ENCODE results near the gene FETUB.

FETUB gene

DNA sequence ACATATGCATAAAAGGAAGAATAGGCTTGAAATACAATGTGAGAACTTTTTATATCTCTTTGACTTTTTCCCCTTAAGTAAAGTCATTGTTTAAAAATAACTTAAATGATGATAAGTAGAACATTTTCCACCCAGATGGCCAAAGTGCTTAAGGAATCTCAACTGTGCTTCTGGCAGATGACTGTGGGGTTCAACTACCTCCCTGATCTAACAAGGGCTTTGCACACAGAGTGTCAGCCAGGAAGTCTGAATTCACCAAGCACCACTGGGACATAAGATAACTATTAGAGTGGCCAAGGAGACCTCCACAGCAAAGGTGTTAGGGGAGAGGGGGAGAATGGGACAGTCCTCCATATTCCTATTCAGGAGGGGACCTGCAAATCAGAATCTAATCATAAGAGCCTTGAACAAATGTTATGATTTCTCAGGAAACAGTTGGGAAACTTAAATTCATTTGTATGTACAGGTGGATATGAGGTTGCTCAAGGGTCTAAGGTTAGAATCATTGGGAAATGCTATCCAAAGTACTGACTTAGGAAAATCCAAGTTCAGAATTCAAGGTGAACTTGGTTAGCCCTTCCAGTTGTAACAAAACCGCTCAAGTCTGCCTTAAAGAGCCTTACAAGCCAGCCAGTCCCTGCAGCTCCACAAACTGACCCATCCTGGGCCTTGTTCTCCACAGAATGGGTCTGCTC lies at the start of gene FETUB:
FETUB (plus strand) TSS at position 622 of the 695 bp plus-strand sequence; CDS start at position 684, 62 bp downstream.
- DNase-seq (ENCODE audit: low read depth in 2 of 2), result no peak

DNA sequence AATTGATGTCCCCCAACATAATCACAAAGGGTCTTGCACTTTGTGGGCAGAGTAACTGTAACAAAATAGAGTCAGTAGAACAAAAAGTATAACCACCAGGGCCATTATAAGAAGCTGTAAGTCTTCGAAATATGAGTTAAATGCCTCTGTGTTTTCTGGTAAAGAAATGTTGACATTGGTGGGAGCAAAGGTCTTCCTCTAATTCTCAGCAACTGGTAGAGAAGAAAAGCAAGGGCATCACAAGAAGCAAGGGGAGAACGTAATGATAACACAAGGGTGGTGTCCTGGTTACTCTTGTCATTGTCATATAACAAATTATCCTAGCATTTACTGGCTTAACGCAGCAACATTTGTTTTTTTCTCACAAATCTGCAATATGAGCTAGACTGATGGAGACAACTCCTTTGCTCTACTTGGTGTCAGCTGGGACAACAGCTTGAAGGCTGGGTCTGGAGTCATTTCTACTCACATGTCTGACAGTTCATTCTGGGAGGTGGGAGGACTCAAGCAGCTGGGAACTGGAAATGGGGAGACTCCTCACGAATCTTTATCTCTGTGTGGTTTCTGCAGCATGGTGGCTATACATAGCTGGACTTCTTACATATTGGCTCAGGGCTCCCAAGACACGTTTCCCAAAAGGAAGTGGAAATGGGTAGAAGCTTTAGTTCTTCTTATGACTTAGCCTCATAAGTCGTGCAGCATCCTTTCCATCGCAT lies 49.5 kb upstream of the FETUB start:
- DNase-seq (ENCODE audit: low read depth in 2 of 2), result no peak

DNA sequence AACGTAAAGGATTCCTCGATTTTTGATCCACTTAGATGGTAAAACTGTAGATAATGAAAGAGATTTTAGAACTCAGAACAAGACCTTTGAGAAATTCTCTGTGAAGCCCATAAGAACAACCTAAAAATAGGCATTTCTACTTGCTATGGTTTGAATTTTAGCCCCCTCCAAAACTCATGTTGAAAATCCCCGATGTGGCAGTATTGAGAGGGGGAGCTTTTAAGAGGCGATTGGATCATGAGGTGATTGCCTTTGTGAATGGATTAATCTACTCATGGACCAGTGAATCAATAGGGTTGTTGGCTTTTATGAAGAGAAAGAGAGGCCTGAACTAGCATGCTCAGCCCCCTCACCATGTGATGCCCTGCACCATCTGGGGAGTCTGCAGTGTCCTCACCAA lies 47.5 kb upstream of the FETUB start:
- no peak for DNase-seq (ENCODE audit: low read depth in 2 of 2)

DNA sequence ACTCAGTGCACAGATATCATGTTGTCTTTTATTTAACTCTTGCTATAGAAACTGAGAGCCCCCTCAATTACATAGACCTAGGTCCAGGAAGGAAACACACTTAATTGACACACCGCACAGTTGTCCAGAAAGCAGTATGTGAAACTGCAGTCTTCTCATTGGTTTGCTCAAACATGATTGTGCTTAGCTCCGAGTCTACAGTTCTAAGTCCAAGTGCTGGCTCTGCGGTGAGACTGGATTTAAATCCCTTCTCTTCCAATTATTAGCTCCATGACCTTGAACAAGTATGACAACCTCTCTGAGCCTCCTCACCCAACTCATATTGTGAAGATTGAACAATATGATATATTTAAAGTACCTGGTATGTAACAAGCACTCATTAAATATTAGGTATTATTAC lies 46.3 kb upstream of the FETUB start:
- DNase-seq (ENCODE audit: low read depth in 2 of 2), result no peak

DNA sequence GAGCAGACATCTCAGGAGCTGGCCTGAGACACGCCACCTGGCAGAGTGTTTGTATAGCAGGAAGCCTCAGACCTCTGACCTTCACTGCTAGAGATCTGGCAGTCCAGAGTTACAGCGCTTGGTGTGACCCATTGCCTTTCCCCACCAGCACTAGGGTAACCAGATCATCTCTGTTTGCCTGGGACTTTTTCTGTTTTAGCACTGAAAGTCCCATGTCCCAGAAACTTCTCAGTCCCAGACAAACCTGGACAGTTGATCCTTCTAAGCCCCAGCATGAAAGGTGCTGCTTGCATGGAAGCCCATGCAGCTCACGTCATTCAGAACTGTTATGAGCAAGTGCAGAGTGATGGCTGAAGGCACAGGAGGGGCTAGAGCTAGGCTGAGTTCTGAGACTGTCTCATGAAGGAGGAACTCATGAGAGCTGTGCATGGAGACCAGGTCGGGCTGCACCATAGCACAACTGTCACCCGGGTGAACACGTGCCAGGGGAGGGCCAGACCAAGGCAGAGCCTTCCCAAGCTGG lies 45.5 kb upstream of the FETUB start:
- no peak for DNase-seq (ENCODE audit: low read depth in 2 of 2)

GRCh38 chr3:186596568-186597287 lies 43.5 kb upstream of the FETUB start:
- no peak for DNase-seq (ENCODE audit: low read depth in 2 of 2)

DNA sequence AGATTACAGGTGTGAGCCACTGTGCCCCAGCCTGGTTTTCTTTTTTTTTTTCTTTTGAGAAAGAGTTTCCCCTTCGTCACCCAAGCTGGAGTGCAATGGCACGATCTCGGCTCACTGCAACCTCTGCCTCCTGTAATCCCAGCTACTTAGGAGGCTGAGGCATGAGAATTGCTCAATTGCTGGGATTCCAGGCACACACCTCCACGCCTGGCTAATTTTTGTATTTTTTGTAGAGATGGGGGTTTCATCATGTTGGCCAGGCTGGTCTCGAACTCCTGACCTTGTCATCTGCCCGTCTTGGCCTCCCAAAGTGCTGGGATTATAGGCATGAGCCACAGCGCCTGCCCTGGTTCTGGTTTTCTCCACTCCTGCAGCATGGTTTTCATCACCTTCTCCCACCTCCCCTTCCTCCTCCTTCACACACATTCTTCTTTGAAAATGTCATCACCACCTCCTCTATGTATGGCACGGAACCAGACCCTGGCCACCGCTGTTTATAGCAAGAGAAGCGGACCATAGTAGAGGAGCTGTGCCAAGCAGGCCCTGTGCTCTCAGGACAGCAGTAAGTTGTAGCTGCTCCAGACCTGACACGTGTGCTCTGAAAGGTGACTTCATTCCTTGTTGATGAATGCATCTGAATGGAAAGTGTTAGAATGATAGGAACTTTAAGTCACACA lies 42.0 kb upstream of the FETUB start:
- DNase-seq (ENCODE audit: low read depth in 2 of 2), result no peak

GRCh38 chr3:186598794-186599141 lies 41.4 kb upstream of the FETUB start:
- no peak for DNase-seq (ENCODE audit: low read depth in 2 of 2)

- DNase-seq (ENCODE audit: low read depth in 2 of 2), result no peak
Observed at GRCh38 chr3:186599142-186599784, 40.9 kb upstream of the FETUB start.

- DNase-seq (ENCODE audit: low read depth in 2 of 2), result no peak
Observed at GRCh38 chr3:186599785-186600166, 40.4 kb upstream of the FETUB start.

DNA sequence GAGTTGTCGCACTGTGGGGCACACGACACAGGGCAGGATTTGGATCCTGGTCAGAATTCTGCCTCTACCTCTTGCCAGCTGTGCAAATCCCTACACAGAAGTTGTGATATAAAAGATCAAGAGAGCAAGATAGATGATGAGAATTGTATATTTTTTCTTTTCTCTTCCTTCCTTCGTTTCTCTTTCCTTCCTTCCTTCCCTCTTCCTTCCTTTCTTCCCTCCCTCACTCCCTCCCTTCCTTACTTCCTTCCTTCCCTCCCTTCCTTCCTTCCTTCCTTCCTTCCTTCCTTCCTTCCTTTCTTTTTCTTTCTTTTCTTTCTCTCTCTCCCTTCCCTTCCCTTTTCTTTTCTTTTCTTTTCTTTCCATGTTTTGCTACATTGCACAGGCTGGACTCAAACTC lies 39.3 kb upstream of the FETUB start:
- DNase-seq (ENCODE audit: low read depth in 2 of 2), result no peak

- DNase-seq (ENCODE audit: low read depth in 2 of 2), result no peak
Observed at GRCh38 chr3:186603159-186603558, 37.0 kb upstream of the FETUB start.

DNA sequence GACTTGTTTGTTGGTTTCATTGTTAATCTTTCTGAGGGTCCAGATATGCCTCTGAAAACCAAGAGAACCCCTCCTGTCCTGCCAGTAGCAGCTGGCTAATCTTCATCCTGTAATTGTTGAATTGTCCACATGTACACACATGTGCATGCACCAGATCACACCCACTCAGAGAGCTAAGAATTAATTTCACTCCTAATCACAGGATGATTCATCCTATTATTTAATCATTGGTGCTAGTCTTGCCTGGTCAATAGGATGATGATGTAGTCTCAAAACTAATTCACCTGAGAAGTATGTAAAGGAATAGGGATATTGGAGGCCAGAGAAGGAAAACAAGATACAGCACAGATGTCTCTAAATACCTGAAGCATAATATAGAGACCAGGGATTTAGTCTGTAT lies 35.1 kb upstream of the FETUB start:
- DNase-seq (ENCODE audit: low read depth in 2 of 2), result no peak

DNA sequence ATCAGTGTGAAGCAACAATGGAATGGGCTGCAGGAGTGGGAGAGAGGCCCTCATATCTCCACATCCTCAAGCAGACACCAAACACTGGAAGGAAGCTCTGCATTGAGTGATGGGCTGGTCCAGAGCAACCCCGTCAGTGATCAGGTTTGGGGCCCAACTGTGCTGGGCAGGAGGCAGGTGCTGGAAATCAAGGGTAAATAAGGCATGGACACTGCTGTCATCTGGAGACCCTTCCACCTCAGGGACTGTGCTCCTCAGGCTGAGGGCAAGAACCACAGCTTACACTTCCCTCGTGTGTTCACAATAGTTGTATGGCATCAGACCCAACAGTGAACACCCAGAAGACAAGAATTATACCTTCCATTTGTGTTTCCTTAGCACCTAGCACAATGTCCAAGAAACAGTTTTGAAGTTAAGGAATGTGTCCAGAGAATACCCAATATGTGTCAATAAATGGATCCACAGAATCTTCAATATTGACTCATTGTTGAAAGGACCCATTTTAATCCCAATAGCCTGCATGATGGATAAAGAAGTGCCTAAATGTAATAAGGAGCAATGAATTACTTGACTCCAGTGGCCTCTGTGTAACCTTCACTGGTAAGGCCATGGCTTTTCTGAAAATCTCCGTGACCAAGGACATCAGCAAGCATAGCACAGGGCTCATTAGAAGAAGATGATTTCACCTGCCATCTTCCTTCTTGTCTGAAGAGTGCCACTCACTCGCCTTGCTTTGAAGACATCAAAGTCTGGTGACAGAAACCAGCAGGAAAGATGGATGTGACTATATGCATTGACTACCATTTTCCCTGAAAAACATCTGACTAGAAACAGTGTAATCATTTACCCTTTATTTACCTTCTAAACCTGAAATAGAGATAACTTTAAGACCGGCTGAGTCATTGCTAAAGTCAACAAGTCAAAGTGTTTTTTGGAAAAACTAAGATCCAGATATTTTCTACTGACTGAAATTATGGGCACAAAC lies 34.3 kb upstream of the FETUB start:
- no peak for DNase-seq (ENCODE audit: low read depth in 2 of 2)

DNA sequence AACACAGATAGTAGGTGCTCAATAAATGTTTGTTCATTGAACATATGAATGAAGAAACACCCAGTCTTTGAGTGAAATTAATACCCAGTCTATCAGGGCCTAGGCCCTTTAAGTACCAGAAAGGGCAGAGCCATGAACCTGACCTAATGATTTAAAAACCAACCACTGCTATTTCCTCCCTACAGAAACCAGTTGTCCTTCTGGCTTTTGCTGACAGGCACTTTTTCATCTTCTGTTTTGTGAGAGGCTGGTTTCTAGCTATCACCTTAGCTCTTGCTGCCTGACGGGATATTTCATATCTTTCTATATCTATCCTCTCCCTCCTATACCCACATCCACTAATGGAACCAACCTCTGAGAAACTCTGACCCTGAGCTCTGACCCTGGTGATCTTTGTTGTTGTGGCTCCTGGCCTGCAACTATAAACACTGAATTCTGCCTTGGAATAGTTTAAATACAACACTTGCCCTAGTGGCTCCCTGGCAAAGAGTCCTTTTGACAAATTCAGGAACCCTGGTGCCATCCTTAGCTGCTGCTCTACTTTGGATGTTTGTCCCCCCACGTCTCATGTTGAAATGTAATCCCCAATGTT lies 31.5 kb upstream of the FETUB start:
- no peak for DNase-seq (ENCODE audit: low read depth in 2 of 2)

GRCh38 chr3:186609247-186609868 lies 30.8 kb upstream of the FETUB start:
- DNase-seq (ENCODE audit: low read depth in 2 of 2), result no peak

DNA sequence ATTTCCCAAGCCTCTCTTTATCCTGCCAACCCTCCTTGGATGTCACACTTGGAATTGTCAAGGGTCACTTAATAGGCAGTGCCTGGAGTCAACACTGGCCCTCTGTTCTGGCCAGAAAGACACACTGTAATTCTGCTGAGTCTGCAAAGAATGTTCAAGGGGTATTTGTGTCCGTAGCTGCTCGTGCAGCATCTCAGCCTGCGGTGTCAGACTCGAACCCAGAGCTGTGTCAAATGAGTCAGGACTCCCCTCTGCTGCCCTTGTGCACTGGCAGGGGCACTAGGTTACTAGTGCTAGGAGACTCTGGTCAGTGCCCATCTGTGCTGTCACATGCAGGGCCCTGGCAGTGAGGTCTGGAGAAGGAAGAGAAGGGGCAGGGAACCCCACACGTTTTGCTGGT lies 28.1 kb upstream of the FETUB start:
- DNase-seq (ENCODE audit: low read depth in 2 of 2), result no peak

DNA sequence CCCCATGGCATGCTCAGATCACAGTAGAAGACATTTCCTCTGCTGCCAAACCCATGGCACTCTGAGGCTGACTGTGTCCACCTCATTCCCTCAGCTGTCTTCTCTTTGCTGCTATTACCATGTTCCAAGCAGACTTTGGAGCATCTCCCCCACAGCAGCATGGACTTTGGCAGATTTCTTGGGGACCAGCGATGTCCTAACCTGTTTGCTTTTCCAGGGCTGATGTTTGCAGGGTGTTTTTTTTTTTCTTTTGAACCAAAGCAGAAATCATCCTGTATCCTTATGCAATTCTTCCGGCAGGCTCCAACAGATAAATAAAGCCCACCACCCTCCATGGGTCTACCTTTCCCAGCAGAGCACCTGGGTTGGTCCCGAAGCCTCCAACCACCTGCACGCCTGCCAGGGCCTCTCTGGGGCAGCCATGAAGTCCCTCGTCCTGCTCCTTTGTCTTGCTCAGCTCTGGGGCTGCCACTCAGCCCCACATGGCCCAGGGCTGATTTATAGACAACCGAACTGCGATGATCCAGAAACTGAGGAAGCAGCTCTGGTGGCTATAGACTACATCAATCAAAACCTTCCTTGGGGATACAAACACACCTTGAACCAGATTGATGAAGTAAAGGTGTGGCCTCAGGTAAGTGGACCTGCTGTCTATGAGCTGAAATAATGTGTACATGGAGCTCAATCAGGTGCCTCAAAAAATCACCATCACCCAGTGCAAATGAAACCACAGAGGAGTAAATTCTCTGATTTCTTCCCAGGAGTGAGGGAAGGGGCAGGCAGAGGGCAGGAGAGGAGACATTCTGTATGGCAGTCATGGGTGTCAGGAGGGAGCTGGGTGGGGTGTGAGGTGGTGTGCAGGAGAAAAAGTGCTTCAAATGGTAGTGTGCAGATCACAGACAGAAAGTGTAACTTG lies 27.2 kb upstream of the FETUB start, which contains the start of gene AHSG:
AHSG (plus strand) TSS at position 340 of the 916 bp plus-strand sequence; CDS start at position 422, 82 bp downstream.
- no peak for DNase-seq (ENCODE audit: low read depth in 2 of 2)
